HEK293T (cell line): ENCODE data around the gene TTC16.
"Not testable (repeated sequence)": the region's sequence is repeated elsewhere in the genome, so short reads cannot be mapped to it uniquely, and the experiment has no call there.

Experiments used
- CTCF ChIA-PET: fragments of 350-600 bp; formaldehyde crosslinking; extraction: SDS; loops from one replicate; lab custom pipeline; 2021; ENCODE audit warnings: antibody characterized with exemption, inconsistent platforms; lab: Yijun Ruan, JAX
- POLR2A ChIA-PET: fragments of 350-600 bp; formaldehyde crosslinking; extraction: SDS; loops from one replicate; lab custom pipeline; 2020; ENCODE audit warnings: antibody characterized with exemption, inconsistent platforms; lab: Yijun Ruan, JAX
- DNase-seq: peaks from one replicate; pipeline ENCODE4 v3.0.0; 2012; ENCODE audit warnings: mixed read lengths; ENCODE audit errors: extremely low spot score
- ARNT ChIP-seq: fragments of 450-650 bp; IDR thresholded peaks from 2 replicates; pipeline ENCODE4 v1.6.1; 2017; ENCODE audit warnings: mild to moderate bottlenecking
- BHLHE40 ChIP-seq: fragments of 450-650 bp; IDR thresholded peaks from 2 replicates; pipeline ENCODE4 v1.6.1; 2016; ENCODE audit warnings: mild to moderate bottlenecking, moderate library complexity, borderline replicate concordance
- CTBP1 ChIP-seq: fragments of 450-650 bp; IDR thresholded peaks from 2 replicates; pipeline ENCODE4 v1.6.1; 2016; ENCODE audit warnings: borderline replicate concordance
- ELF4 ChIP-seq: fragments of 450-650 bp; IDR thresholded peaks from 2 replicates; pipeline ENCODE4 v1.6.1; 2017; ENCODE audit warnings: antibody characterized with exemption
- FOXA1 ChIP-seq: fragments of 450-650 bp; IDR thresholded peaks from 2 replicates; pipeline ENCODE4 v1.6.1; 2016; ENCODE audit warnings: mild to moderate bottlenecking
- FOXK2 ChIP-seq: fragments of 450-650 bp; IDR thresholded peaks from 2 replicates; pipeline ENCODE4 v1.6.1; 2016; ENCODE audit warnings: mild to moderate bottlenecking
- HDGF ChIP-seq: fragments of 450-650 bp; IDR thresholded peaks from 2 replicates; pipeline ENCODE4 v1.6.1; 2017; ENCODE audit warnings: antibody characterized with exemption, borderline replicate concordance
- L3MBTL2 ChIP-seq: fragments of 450-650 bp; conservative IDR thresholded peaks from 2 replicates; pipeline ENCODE4 v1.6.1; 2016; ENCODE audit warnings: mild to moderate bottlenecking
- NFRKB ChIP-seq: fragments of 450-650 bp; IDR thresholded peaks from 2 replicates; pipeline ENCODE4 v1.6.1; 2016; ENCODE audit warnings: mild to moderate bottlenecking, moderate library complexity
- SP1 ChIP-seq: fragments of 450-650 bp; IDR thresholded peaks from 2 replicates; pipeline ENCODE4 v1.6.1; 2017
- SUZ12 ChIP-seq: fragments of 450-650 bp; IDR thresholded peaks from 2 replicates; pipeline ENCODE4 v1.6.1; 2016; ENCODE audit warnings: mild to moderate bottlenecking
- TARDBP ChIP-seq: fragments of 450-650 bp; IDR thresholded peaks from 2 replicates; pipeline ENCODE4 v1.6.1; 2016
- ZNF384 ChIP-seq: fragments of 450-650 bp; IDR thresholded peaks from 2 replicates; pipeline ENCODE4 v1.6.1; 2016
- TF ChIP-seq, protein P1 (sequence below): fragments of 450-650 bp; IDR thresholded peaks from 2 replicates; pipeline ENCODE4 v1.6.1; 2016

Gene TTC16

DNA sequence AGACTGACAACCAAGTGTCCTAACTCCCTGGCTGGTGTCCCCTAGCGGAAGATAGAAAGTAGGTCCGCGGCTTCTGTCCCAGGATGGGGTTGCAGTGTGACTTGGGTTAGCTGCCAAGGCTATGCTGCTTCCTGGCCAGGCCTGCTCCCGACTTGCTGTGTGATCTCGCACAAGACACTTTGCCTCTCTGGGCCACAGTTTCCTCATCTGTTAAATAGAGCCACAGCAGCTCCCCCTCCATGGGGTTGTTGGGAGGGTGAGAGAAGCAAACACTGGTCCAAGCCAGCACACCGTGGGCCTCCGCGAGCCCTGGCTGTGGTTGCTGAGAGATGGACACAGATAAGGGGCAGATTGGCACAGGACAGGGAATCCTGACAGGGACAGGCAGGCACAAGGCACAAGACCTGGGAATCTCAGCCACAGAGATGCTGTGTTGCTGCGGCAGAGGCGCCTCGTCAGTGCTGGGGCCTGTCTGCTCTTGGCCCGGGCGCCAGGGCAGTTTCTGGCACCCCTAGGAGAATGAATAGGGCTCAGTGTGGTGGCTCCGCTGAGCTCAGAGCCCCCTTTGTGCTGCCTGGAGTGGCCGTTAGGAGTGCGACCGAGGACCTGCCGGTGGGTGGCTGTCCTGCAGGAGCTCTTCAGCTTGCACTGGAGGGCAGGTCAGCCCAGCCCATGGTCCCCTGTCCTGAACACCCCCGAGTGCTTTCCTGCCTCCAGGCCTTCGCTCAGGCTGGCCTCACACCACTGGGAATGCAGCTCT lies 64.4 kb downstream of the TTC16 start:
- ChIA-PET CTCF (no interaction called here), POLR2A (no interaction called here)
- TF ChIP-seq HDGF = no peak
- no peak for TF ChIP-seq NFRKB
- no peak for TF ChIP-seq FOXK2
- no peak for TF ChIP-seq TARDBP
- no peak for TF ChIP-seq SUZ12
- no peak for TF ChIP-seq L3MBTL2
- no peak for TF ChIP-seq ARNT
- no peak for TF ChIP-seq FOXA1
- TF ChIP-seq, protein P1, sequence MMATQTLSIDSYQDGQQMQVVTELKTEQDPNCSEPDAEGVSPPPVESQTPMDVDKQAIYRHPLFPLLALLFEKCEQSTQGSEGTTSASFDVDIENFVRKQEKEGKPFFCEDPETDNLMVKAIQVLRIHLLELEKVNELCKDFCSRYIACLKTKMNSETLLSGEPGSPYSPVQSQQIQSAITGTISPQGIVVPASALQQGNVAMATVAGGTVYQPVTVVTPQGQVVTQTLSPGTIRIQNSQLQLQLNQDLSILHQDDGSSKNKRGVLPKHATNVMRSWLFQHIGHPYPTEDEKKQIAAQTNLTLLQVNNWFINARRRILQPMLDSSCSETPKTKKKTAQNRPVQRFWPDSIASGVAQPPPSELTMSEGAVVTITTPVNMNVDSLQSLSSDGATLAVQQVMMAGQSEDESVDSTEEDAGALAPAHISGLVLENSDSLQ = no peak
- no peak for TF ChIP-seq ELF4
- TF ChIP-seq SP1 = no peak
- no peak for TF ChIP-seq ZNF384
- no peak for TF ChIP-seq BHLHE40
- no peak for TF ChIP-seq CTBP1
- DNase-seq = no peak

DNA sequence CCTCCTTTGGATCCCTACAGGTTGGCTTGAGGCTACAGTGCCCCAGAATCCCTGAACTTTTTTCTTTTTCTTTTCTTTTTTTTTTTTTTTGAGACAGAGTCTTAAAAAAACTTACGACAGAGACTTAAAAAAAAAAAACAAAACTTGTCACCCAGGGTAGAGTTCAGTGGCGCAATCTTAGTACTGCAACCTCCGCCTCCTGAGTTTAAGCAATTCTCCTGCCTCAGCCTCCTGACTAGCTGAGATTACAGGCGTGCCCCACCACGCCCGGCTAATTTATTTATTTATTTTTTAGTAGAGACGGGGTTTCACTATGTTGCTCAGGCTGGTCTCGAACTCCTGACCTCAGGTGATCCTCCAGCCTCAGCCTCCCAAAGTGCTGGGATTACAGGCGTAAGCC lies 65.0 kb downstream of the TTC16 start:
- POLR2A ChIA-PET = not testable (repeated sequence)

More for the DNA sequence above, 65.0 kb downstream of the TTC16 start:
- DNase-seq, CTCF ChIA-PET: not testable (repeated sequence)
